ENCODE measurements around the gene INPP4A. TPM values are rescaled to one million over a fixed set of nuclear protein-coding genes. Genes with fewer than 3 reads are reported as not detected.

INPP4A gene
- total RNA-seq, 1 experiment from 2014 or later, result 25.0 TPM

DNA sequence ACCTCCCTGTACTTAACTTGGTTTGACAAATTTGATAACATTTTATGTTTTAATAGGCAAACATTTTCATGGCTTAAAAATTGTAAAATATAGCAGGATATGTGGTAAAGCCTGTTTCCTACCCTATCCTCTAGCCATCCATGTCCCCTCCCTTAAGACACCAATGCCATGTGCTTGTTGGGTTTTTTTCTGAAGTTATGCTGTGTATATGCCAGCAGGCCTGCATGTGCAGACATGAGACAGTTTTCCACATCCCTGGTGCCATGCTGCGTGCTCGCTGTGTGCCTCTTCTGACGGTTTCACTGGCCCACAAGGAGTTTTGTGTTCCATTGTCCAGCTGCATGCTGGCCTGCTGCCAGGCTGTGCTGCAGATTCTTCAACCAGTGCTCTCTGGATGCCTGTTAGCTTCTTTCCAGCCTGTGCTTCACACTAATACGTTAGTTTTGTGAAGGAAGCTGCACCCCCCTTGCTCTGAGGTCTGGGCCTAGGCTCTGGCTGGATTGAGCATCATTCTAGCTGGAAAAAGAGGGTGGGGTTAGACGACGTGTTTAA lies 16.9 kb downstream of the INPP4A start:
- Histone ChIP-seq H3K36me3 (no peaks in the 10 kb centered on the region), H3K27me3 (no peaks in the 10 kb centered on the region), H3K27ac (no peak overlapping the region), H3K4me3 (no peak overlapping the region), H3K9me3 (replicated peaks) (no peaks in the 10 kb centered on the region), H3K4me1 (peaks cover 22% of the 10 kb centered on the region)
- DNase-seq, result no peak

DNA sequence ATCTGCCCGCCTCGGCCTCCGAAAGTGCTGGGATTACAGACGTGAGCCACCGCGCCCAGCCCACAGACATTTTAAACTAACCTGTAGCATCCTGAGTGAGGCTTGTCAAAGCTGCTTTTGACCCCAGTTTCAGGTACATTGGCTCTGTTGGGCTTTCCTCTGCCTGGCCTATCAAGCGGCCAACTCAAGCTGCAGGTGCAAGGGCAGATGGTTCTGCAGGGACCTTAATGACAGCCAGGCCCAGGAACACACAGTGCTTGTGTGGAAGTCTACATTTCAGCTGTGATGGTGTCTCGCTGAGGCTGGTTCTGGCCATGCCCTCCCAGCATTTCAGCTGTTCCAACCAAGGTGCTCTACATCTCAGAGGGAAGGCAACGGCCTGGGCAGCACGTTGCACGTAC lies 18.4 kb downstream of the INPP4A start:
- no peak for DNase-seq
- peaks cover 37% of the 10 kb centered on the region for H3K4me1 ChIP-seq
- no peaks in the 10 kb centered on the region for H3K9me3 ChIP-seq (replicated peaks)
- H3K36me3 ChIP-seq, result no peaks in the 10 kb centered on the region
- no peak overlapping the region for H3K4me3 ChIP-seq
- no peak overlapping the region for H3K27ac ChIP-seq
- H3K27me3 ChIP-seq, result no peaks in the 10 kb centered on the region

DNA sequence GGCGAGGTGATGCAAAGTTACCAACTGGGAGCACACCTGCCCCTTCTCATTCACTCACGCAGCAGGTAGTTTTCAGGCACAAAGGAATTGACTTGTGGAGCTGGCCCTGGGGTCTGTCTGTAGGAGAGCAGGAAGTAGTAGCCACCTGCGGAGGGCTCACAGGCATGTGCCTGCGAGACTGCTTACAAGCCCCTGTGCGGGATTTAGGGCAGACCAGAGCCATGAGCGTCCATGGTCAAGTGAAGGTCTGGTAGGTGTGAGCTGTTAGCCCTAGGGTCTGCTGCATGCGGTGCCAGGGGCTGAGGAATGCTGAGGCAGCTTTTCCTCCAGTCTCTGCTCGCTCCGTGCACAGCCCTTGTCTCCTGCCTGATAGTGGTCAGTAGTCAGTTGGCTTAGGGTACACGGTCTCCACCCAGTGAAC lies 18.9 kb downstream of the INPP4A start:
- Histone ChIP-seq H3K27ac (no peak overlapping the region), H3K36me3 (no peaks in the 10 kb centered on the region), H3K9me3 (replicated peaks) (no peaks in the 10 kb centered on the region), H3K4me3 (no peak overlapping the region), H3K27me3 (no peaks in the 10 kb centered on the region), H3K4me1 (peaks cover 42% of the 10 kb centered on the region)
- DNase-seq, result no peak

DNA sequence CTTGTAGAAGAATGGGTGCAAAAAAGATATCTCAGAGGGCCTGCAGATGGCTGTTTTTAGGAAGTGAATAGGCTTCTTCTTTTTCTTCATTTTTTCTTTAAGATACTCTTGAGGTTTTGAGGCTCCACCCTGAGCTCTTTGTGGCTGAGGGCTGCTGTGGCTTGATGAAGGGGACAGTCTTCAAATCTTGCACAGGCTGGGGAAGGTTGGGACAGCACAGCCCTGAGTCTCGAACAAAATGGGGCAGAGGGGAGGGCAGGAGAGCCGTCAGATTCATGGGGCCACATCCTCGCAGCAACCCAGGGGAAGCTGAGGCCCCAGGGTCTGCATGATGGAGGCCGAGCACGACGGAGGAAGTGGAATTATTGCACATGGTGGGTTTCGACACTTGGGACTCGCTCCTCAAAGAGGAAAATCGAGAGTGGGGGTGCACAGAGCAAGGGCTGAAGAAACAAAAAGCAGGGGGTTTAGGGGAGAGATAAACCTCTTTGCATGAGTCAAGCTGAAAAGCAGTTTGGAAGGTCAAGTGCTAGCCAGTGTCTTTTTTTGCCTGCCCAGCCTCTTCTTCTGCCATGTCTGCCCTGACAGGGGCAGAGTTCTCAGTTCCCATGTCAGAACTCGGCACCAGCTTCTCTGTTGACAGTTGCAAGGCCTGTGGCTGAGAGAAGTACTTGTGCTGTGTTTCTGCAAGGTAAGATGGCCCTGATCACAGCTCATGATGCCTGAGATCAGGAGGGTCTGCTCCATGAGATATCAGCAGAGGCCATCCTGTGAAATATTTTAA lies 19.5 kb downstream of the INPP4A start:
- DNase-seq, result no peak
- H3K4me1 ChIP-seq, result peaks cover 42% of the 10 kb centered on the region
- H3K9me3 ChIP-seq (replicated peaks), result no peaks in the 10 kb centered on the region
- no peaks in the 10 kb centered on the region for H3K36me3 ChIP-seq
- no peak overlapping the region for H3K27ac ChIP-seq
- H3K4me3 ChIP-seq, result no peak overlapping the region
- H3K27me3 ChIP-seq, result no peaks in the 10 kb centered on the region

- Histone ChIP-seq H3K36me3 (no peaks in the 10 kb centered on the region), H3K27me3 (no peaks in the 10 kb centered on the region), H3K9me3 (replicated peaks) (no peaks in the 10 kb centered on the region), H3K4me1 (peaks cover 42% of the 10 kb centered on the region), H3K27ac (peak overlapping the region; percentile 75), H3K4me3 (no peak overlapping the region)
- DNase-seq, result peak in 1 of 2 experiments; percentile 27
These were observed 20.2 kb downstream of the INPP4A start for GRCh38 chr2:98464772-98465310.

GRCh38 chr2:98465456-98466226 lies 21.0 kb downstream of the INPP4A start:
- Histone ChIP-seq H3K4me1 (peaks cover 42% of the 10 kb centered on the region), H3K4me3 (no peak overlapping the region), H3K27me3 (no peaks in the 10 kb centered on the region), H3K9me3 (replicated peaks) (no peaks in the 10 kb centered on the region), H3K36me3 (no peaks in the 10 kb centered on the region), H3K27ac (peak overlapping the region; percentile 75)
- peak; percentile 87 to 90 for DNase-seq

DNA sequence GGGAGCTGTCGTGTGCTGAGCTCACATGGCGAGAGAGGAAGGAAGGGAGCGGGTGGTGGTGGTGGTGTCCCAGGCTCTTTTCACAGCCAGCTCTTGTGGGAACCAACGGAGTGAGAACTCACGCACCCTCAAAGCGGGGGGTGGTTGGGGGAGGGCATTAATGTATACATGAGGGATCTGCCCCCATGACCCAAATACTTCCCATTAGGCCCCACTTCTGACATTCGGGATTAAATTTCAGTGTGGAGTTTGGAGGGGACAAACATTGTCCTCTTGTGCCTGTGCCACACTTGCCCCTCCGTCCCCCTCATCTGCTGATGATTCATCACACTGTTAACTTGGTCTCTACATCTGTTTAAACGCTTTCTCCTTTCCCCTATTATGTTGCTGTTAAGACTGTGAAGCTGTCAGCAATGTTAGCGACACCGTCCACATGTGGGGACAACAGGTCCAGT lies 22.5 kb downstream of the INPP4A start:
- Histone ChIP-seq H3K4me3 (no peak overlapping the region), H3K27me3 (no peaks in the 10 kb centered on the region), H3K9me3 (replicated peaks) (no peaks in the 10 kb centered on the region), H3K4me1 (peaks cover 55% of the 10 kb centered on the region), H3K36me3 (no peaks in the 10 kb centered on the region), H3K27ac (peak overlapping the region; percentile 75)
- DNase-seq, result peak in 1 of 2 experiments; percentile 50

GRCh38 chr2:98467652-98468051 lies 23.0 kb downstream of the INPP4A start:
- DNase-seq, result no peak
- Histone ChIP-seq H3K4me3 (no peak overlapping the region), H3K4me1 (peaks cover 60% of the 10 kb centered on the region), H3K27me3 (no peaks in the 10 kb centered on the region), H3K27ac (no peak overlapping the region), H3K9me3 (replicated peaks) (no peaks in the 10 kb centered on the region), H3K36me3 (no peaks in the 10 kb centered on the region)

DNA sequence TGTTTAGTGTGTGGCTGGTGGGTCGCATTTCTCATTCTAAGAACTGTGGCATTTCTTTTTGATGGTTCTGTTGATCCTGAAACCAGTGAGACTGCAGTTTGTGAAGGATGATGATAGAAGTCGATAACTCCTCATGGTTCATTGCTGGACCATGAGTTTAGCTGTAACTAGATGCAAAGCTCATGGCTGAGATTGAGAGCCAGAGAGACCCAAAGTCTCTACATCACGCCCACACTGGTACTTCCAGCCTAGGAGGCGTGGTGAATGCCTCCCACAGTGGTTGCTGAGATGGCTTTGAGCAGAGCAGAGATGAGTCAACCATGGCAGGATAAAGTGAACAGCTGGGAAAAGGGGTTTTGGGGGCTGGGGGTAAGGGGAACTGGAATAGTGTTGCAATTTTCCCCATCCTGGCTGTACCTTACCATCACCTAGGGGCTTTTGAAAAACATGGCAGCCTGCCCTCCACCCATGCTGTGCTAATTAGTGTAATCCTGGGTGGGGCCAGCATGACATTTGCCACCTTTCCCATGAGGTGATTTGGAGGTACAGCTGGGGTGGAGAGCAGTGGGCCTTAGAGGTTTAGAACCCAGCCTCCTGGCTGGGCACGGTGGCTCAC lies 24.1 kb downstream of the INPP4A start:
- Histone ChIP-seq H3K4me3 (no peak overlapping the region), H3K9me3 (replicated peaks) (no peaks in the 10 kb centered on the region), H3K4me1 (peaks cover 61% of the 10 kb centered on the region), H3K36me3 (no peaks in the 10 kb centered on the region), H3K27ac (no peak overlapping the region), H3K27me3 (no peaks in the 10 kb centered on the region)
- peak; percentile 47 to 55 for DNase-seq

GRCh38 chr2:98469862-98470544 lies 25.3 kb downstream of the INPP4A start:
- Histone ChIP-seq H3K27me3 (no peaks in the 10 kb centered on the region), H3K27ac (no peak overlapping the region), H3K36me3 (no peaks in the 10 kb centered on the region), H3K9me3 (replicated peaks) (no peaks in the 10 kb centered on the region), H3K4me1 (peaks cover 58% of the 10 kb centered on the region), H3K4me3 (no peak overlapping the region)
- DNase-seq, result no peak

GRCh38 chr2:98470851-98471255 lies 26.2 kb downstream of the INPP4A start:
- Histone ChIP-seq H3K4me1 (peaks cover 56% of the 10 kb centered on the region), H3K27me3 (no peaks in the 10 kb centered on the region), H3K36me3 (no peaks in the 10 kb centered on the region), H3K9me3 (replicated peaks) (no peaks in the 10 kb centered on the region), H3K27ac (no peak overlapping the region), H3K4me3 (no peak overlapping the region)
- DNase-seq, result no peak

DNA sequence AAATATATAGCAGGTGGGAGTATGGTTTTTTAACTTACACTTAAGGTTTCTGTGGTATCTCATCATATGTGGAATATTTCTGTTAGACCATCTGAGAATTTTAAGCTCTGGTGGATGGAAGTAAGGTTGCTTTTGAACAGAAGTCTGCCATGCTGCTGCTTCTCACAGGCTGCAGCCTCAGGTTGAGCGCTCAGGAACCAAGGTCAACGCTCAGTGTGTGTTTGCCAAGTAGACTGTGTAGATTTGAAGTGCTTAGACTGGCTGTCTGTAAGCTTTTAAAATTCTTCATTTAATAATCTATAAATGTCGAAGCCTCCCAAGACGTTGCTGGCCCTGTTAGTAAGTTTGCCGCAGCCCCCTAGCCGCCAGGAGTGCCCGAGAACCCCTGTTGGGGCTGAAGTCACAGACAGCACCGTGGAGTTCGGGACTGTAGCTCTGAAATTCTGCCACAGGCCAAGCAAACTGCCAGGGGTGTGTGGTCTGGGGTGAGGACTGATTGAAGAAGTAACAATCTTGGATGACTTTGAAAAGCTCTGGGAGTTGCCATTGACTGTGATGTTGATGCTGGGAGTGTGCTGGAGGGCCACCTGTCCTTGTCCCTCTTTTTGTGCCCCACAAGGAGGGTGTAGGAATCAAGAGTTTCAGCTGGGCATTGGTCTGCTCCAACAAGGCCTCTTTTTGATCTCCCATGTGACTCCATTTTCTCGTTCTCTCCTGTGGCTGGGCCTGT lies 26.9 kb downstream of the INPP4A start:
- peak overlapping the region; percentile 64 for H3K27ac ChIP-seq
- DNase-seq, result peak; percentile 79 to 88

DNA sequence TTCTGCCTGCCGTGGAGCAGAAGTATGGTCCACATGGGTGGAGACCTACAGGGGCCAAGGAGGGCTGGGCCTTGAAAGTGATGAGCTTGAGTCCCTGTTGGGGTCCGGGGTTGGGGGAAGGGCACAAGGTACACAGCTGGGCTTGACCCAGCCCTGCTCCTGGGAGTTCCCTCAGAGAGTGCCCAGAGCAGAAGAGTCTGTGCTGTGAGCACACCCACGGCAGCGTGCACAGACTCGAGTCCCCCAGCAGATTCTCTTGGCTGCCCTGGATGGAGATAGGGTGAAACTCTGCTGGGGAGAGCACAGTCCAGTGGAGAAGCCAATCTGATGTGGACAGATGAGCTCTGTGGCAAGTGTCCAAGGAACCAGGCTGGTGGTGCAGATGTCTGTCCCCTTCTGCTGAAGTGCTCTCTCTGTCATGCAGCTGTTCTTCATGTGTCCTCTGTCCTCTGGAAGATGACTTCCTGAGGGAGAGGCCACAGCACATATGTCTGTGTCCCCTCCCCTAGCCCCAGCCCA lies 27.5 kb downstream of the INPP4A start:
- Histone ChIP-seq H3K4me1 (peaks cover 49% of the 10 kb centered on the region), H3K27ac (peak overlapping the region; percentile 64), H3K4me3 (no peak overlapping the region), H3K27me3 (no peaks in the 10 kb centered on the region), H3K9me3 (replicated peaks) (no peaks in the 10 kb centered on the region), H3K36me3 (no peaks in the 10 kb centered on the region)
- DNase-seq, result peak; percentile 60 to 81

More for the DNA sequence above, 26.9 kb downstream of the INPP4A start:
- H3K27me3 ChIP-seq, result no peaks in the 10 kb centered on the region
- no peaks in the 10 kb centered on the region for H3K9me3 ChIP-seq (replicated peaks)
- H3K4me1 ChIP-seq, result peaks cover 55% of the 10 kb centered on the region
- no peak overlapping the region for H3K4me3 ChIP-seq
- no peaks in the 10 kb centered on the region for H3K36me3 ChIP-seq
